Activated CD8-positive, alpha-beta T cell treated with anti-CD3 and anti-CD28 coated beads for 36 hours (primary cell): Measurements from ENCODE around the gene SPG11. TPM values are rescaled to one million over a fixed set of nuclear protein-coding genes. Genes with fewer than 3 reads are reported as not detected.
A peak's percentile ranks its signal among the peaks of the same experiment; 100 is the strongest.
"Not testable (repeated sequence)": the region's sequence is repeated elsewhere in the genome, so short reads cannot be mapped to it uniquely, and the experiment has no call there.

ENCODE experiments used
- ATAC-seq: fragments of 200-7000 bp; cut with Tn5 transposase; one replicate; pipeline ENCODE4 v1.10.0; 2021; ENCODE audit warnings: mild to moderate bottlenecking, moderate library complexity
- CTCF ChIA-PET: fragments of 350-600 bp; sonication (Branson Sonifier 250); formaldehyde crosslinking; loops from one replicate; lab custom pipeline; 2021; ENCODE audit warnings: antibody characterized with exemption; lab: Charles Lee
- POLR2A ChIA-PET: fragments of 350-600 bp; sonication (Branson Sonifier 250); formaldehyde crosslinking; loops from one replicate; lab custom pipeline; 2021; ENCODE audit warnings: antibody characterized with exemption; lab: Charles Lee
- DNase-seq: peaks from one replicate; pipeline ENCODE4 v3.0.0-alpha.2; 2020
- H3K27ac Mint-ChIP-seq: one replicate; pipeline ENCODE4 v1.8.0; 2021; ENCODE audit warnings: mild to moderate bottlenecking, mixed read lengths
- H3K27me3 Mint-ChIP-seq: one replicate; pipeline ENCODE4 v1.8.0; 2021; ENCODE audit warnings: mixed read lengths
- H3K36me3 Mint-ChIP-seq: one replicate; pipeline ENCODE4 v1.8.0; 2021; ENCODE audit warnings: low read depth, mixed read lengths
- H3K4me1 Mint-ChIP-seq: one replicate; pipeline ENCODE4 v1.8.0; 2021; ENCODE audit warnings: low read depth, mixed read lengths
- H3K4me3 Mint-ChIP-seq: one replicate; pipeline ENCODE4 v1.8.0; 2021; ENCODE audit warnings: mild to moderate bottlenecking, moderate library complexity, mixed read lengths
- H3K9me3 Mint-ChIP-seq: one replicate; pipeline ENCODE4 v1.8.0; 2021; ENCODE audit warnings: mixed read lengths
- CTCF ChIP-seq: fragments of 200-600 bp; IDR thresholded peaks from one replicate; pipeline ENCODE4 v1.8.0; 2022; ENCODE audit warnings: antibody characterized with exemption, mild to moderate bottlenecking
- intact Hi-C: fragments of 100-400 bp; cut with micrococcal nuclease; formaldehyde crosslinking; loops from one replicate; pipeline ENCODE4 v1.10.0; 2022
- total RNA-seq, 2 experiments: library from RNA; stranded (reverse); gene quantifications; one replicate each; pipeline ENCODE4 v1.2.3, GENCODE V29; 2021

SPG11 gene
- total RNA-seq, 2 experiments from 2014 or later = 68.6 to 71.5 TPM

- Mint-ChIP-seq H3K27me3 (no peaks in the 10 kb centered on the region), H3K36me3 (peaks cover 67% of the 10 kb centered on the region), H3K4me3 (peak overlapping the region; percentile 94), H3K4me1 (peaks cover 29% of the 10 kb centered on the region), H3K27ac (peak overlapping the region; percentile 100), H3K9me3 (no peaks in the 10 kb centered on the region)
- intact Hi-C loops = loop anchor here (1.0 to 5.0 kb wide), 3 partner anchors 18 to 47 kb away; partner anchors contain the start of gene SPG11
- POLR2A ChIA-PET = interaction anchor here (0.6 to 37.9 kb wide), 14 partner anchors 14 to 313 kb away, joined by 3 to 1862 read pairs (median 5); partner anchors contain the start of genes CTDSPL2, SORD, SPG11 and TRIM69
- peak; percentile 27 for TF ChIP-seq CTCF
- peak; percentile 14 for ATAC-seq
- peak; percentile 67 for DNase-seq
- CTCF ChIA-PET = interaction anchor here (0.6 to 16.8 kb wide), 10 partner anchors 14 to 73 kb away, joined by 3 to 333 read pairs (median 3); partner anchors contain the start of genes SPG11 and TRIM69
Measured at GRCh38 chr15:44710236-44711095, 47.0 kb upstream of the SPG11 start.

- Mint-ChIP-seq H3K27ac (no peak overlapping the region), H3K4me3 (no peak overlapping the region), H3K9me3 (peaks cover 13% of the 10 kb centered on the region), H3K27me3 (no peaks in the 10 kb centered on the region), H3K36me3 (peaks cover 50% of the 10 kb centered on the region), H3K4me1 (peaks cover 24% of the 10 kb centered on the region)
- POLR2A ChIA-PET = interaction anchor here (0.6 to 37.9 kb wide), 4 partner anchors 12 to 286 kb away, joined by 3 to 1862 read pairs (median 3); partner anchors contain the start of gene SPG11
- intact Hi-C loops = no loop called here
- CTCF ChIA-PET = interaction anchor here (1.2 to 16.8 kb wide), 3 partner anchors 8 to 41 kb away, joined by 3 to 333 read pairs (median 197); partner anchors contain the start of genes SPG11 and TRIM69
- DNase-seq (no peak), ATAC-seq (no peak)
- no peak for TF ChIP-seq CTCF
Measured at GRCh38 chr15:44706946-44707636, 43.6 kb upstream of the SPG11 start.

GRCh38 chr15:44706401-44706800 is 42.9 kb upstream of the SPG11 start:
- H3K4me1 Mint-ChIP-seq = peaks cover 27% of the 10 kb centered on the region
- intact Hi-C loops = no loop called here
- TF ChIP-seq CTCF = no peak
- DNase-seq = no peak
- CTCF ChIA-PET = interaction anchor here (12.7 to 16.8 kb wide), 2 partner anchors 27 to 40 kb away, joined by 197 to 333 read pairs; partner anchors contain the start of genes SPG11 and TRIM69
- H3K27me3 Mint-ChIP-seq = no peaks in the 10 kb centered on the region
- no peak for ATAC-seq
- H3K4me3 Mint-ChIP-seq = no peak overlapping the region
- POLR2A ChIA-PET = interaction anchor here (1.2 to 37.9 kb wide), 3 partner anchors 13 to 33 kb away, joined by 3 to 1862 read pairs (median 3); partner anchors contain the start of gene SPG11
- peaks cover 45% of the 10 kb centered on the region for H3K36me3 Mint-ChIP-seq
- no peak overlapping the region for H3K27ac Mint-ChIP-seq
- H3K9me3 Mint-ChIP-seq = peaks cover 17% of the 10 kb centered on the region

GRCh38 chr15:44705986-44706385 is 42.5 kb upstream of the SPG11 start:
- Mint-ChIP-seq H3K27me3 (no peaks in the 10 kb centered on the region), H3K36me3 (peaks cover 42% of the 10 kb centered on the region), H3K27ac (no peak overlapping the region), H3K9me3 (peaks cover 20% of the 10 kb centered on the region), H3K4me1 (peaks cover 30% of the 10 kb centered on the region), H3K4me3 (no peak overlapping the region)
- ATAC-seq (no peak), DNase-seq (no peak)
- intact Hi-C loops = no loop called here
- CTCF ChIA-PET = interaction anchor here (1.0 to 16.8 kb wide), 3 partner anchors 27 to 42 kb away, joined by 3 to 333 read pairs (median 197); partner anchors contain the start of genes SPG11 and TRIM69
- POLR2A ChIA-PET = interaction anchor here (1.3 to 37.9 kb wide), 2 partner anchors 20 to 32 kb away, joined by 3 to 1862 read pairs; partner anchors contain the start of gene SPG11
- no peak for TF ChIP-seq CTCF

GRCh38 chr15:44700676-44701075 is 37.2 kb upstream of the SPG11 start:
- DNase-seq, H3K27me3 Mint-ChIP-seq, H3K4me3 Mint-ChIP-seq, H3K27ac Mint-ChIP-seq, intact Hi-C loops: not testable (repeated sequence)
- ChIA-PET POLR2A (interaction anchor here (2.5 kb wide), 1 partner anchor 37 kb away, joined by 12 read pairs; the partner anchor contains the start of gene SPG11), CTCF (interaction anchor here (1.2 to 1.6 kb wide), 3 partner anchors 18 to 37 kb away, joined by 3 to 6 read pairs (median 3); partner anchors contain the start of gene SPG11)
- Mint-ChIP-seq H3K4me1 (peaks cover 24% of the 10 kb centered on the region), H3K36me3 (peaks cover 27% of the 10 kb centered on the region), H3K9me3 (peaks cover 37% of the 10 kb centered on the region)
- ATAC-seq = peak; percentile 56
